Measurements from ENCODE around the gene TNNI2. TPM values are rescaled to one million over a fixed set of nuclear protein-coding genes. Genes with fewer than 3 reads are reported as not detected.

Gene TNNI2
- total and polyA plus RNA-seq, 7 experiments from 2014 or later: 0.46 to 8.8 (median 0.61) TPM; not detected in 4

- H3K36me3 Mint-ChIP-seq: no peaks in the 10 kb centered on the region
- peak overlapping the region in 1 of 9 donors; percentile 14 for H3K27ac Mint-ChIP-seq
- H3K27me3 Mint-ChIP-seq: peaks cover 0 to 6% (median 3%) of the 10 kb centered on the region in 5 donors
- Histone ChIP-seq H3K4me1 (ENCODE audit: control insufficient read depth in 2 of 2, insufficient read depth in 2 of 2, low read length in 2 of 2) (peaks cover 0 to 7% of the 10 kb centered on the region in 2 donors), H3K9me3 (ENCODE audit: control insufficient read depth in 2 of 3, low read length in 3 of 3) (no peaks in the 10 kb centered on the region), H3K27ac (ENCODE audit: low read depth, low read length) (no peak overlapping the region), H3K36me3 (ENCODE audit: control insufficient read depth in 2 of 3, insufficient read depth in 3 of 3, low read length in 3 of 3) (no peaks in the 10 kb centered on the region), H3K4me3 (ENCODE audit: low read length) (no peak overlapping the region), H3K27me3 (ENCODE audit: control insufficient read depth in 2 of 2, insufficient read depth in 2 of 2, low read length in 2 of 2) (no peaks in the 10 kb centered on the region)
- ChIA-PET CTCF (interaction anchor here (0.6 to 7.8 kb wide), 10 partner anchors 9 to 315 kb away, joined by 3 to 229 read pairs (median 6); no protein-coding TSS in a partner anchor), POLR2A (interaction anchor here (1.1 kb wide), 1 partner anchor 53 kb away, joined by 3 read pairs; no protein-coding TSS in a partner anchor)
- intact Hi-C loops (cut with micrococcal nuclease): no loop called here
- H3K9me3 Mint-ChIP-seq: no peaks in the 10 kb centered on the region
- ATAC-seq (no peak), DNase-seq (no peak)
- peaks cover 0 to 11% (median 7%) of the 10 kb centered on the region in 7 donors for H3K4me1 Mint-ChIP-seq
- H3K4me3 Mint-ChIP-seq: no peak overlapping the region
Observed at GRCh38 chr11:1836011-1836945, 2.5 kb upstream of the TNNI2 start.

DNA sequence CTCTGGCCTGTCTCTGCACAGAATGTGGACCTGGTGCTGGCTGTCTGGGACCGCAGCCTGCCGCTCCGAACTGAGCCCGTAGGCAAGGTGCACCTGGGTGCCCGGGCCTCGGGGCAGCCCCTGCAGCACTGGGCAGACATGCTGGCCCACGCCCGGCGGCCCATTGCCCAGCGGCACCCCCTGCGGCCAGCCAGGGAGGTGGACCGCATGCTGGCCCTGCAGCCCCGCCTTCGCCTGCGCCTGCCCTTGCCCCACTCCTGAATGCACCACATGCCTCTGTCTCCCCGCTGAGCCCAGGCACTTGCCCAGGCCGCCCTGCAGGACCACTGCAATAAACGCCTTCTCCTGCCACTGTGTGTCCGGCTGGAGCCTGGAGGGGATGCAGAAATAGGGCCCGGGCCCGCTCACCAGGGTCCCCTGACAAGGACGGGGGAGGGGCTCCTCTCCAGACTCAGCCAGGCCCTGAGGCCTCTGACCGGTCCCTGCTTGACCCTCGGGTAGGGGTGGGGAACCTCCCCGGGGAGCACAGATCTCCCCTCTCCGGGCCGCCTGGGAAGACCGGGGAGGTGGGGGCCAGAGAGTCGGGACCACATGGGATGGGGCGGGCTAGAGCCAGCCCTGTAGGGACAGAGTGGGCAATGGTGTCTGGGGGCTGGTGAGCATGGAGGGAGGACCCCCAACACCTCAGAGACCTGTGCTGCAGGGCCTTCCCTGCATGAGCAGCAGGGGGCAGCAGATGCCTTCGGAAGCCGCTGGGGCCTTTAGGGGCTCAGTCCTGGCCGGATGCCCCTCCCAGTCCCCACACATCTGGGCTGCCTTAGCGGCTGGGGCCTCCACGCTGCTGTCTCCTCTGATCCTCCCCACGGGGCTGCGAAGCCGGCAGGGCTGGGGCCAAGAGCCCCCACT, 1.4 kb upstream of the TNNI2 start:
- ChIA-PET CTCF (interaction anchor here (1.0 to 7.8 kb wide), 9 partner anchors 10 to 314 kb away, joined by 3 to 229 read pairs (median 5); partner anchors contain the start of gene LSP1), POLR2A (no interaction called here)
- no peaks in the 10 kb centered on the region for H3K9me3 Mint-ChIP-seq
- Histone ChIP-seq H3K27ac (ENCODE audit: low read depth, low read length) (no peak overlapping the region), H3K36me3 (ENCODE audit: control insufficient read depth in 2 of 3, insufficient read depth in 3 of 3, low read length in 3 of 3) (no peaks in the 10 kb centered on the region), H3K4me3 (ENCODE audit: low read length) (no peak overlapping the region), H3K9me3 (ENCODE audit: control insufficient read depth in 2 of 3, low read length in 3 of 3) (no peaks in the 10 kb centered on the region), H3K4me1 (ENCODE audit: control insufficient read depth in 2 of 2, insufficient read depth in 2 of 2, low read length in 2 of 2) (peaks cover 0 to 7% of the 10 kb centered on the region in 2 donors), H3K27me3 (ENCODE audit: control insufficient read depth in 2 of 2, insufficient read depth in 2 of 2, low read length in 2 of 2) (no peaks in the 10 kb centered on the region)
- intact Hi-C loops (cut with micrococcal nuclease): loop anchor here (1.0 to 2.0 kb wide), 6 partner anchors 14 to 314 kb away; partner anchors contain the start of gene LSP1 (in 1 of the 2)
- H3K4me1 Mint-ChIP-seq: peaks cover 0 to 11% (median 7%) of the 10 kb centered on the region in 7 donors
- H3K4me3 Mint-ChIP-seq: peak overlapping the region in 1 of 10 donors; percentile 14
- ATAC-seq (peak; percentile 84), DNase-seq (peak; percentile 53 to 83 (median 75))
- H3K36me3 Mint-ChIP-seq: no peaks in the 10 kb centered on the region
- H3K27ac Mint-ChIP-seq: peak overlapping the region in 1 of 9 donors; percentile 19
- peaks cover 0 to 3% (median 0%) of the 10 kb centered on the region in 5 donors for H3K27me3 Mint-ChIP-seq

DNA sequence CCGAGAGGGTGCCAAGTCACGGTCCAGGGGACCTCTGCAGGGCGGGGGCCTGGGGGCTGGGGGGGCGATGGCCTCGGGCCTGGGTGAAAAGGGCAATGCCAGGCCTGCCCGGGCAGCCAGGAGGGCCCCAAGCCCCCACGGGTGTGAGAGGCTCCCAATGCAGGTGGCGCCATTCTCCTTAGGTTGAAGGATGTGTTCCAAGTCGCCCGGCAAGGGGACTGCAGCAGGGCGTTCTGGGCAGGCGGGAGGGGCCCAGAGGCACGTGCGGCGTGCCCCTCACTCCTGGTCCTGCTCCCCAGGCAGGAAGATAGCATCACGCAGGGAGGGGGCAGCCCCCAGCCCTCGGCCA, 730 bp upstream of the TNNI2 start:
- Mint-ChIP-seq H3K9me3 (no peaks in the 10 kb centered on the region), H3K4me1 (peaks cover 4 to 11% (median 9%) of the 10 kb centered on the region in 7 donors), H3K4me3 (peak overlapping the region in 1 of 10 donors; percentile 14), H3K27ac (no peak overlapping the region), H3K27me3 (peaks cover 0 to 3% (median 0%) of the 10 kb centered on the region in 5 donors), H3K36me3 (no peaks in the 10 kb centered on the region)
- intact Hi-C loops (cut with micrococcal nuclease): loop anchor here in 1 of 2 donors (2.0 kb wide), 1 partner anchor 15 kb away; the partner anchor contains the start of gene LSP1
- no peaks in the 10 kb centered on the region for H3K36me3 ChIP-seq (ENCODE audit: control insufficient read depth in 2 of 3, insufficient read depth in 3 of 3, low read length in 3 of 3)
- H3K27ac ChIP-seq (ENCODE audit: low read depth, low read length): no peak overlapping the region
- ATAC-seq (no peak), DNase-seq (peak in 1 of 9 donors; percentile 37)
- POLR2A ChIA-PET: interaction anchor here (3.1 kb wide), 1 partner anchor 14 kb away, joined by 14 read pairs; the partner anchor contains the start of gene LSP1
- H3K9me3 ChIP-seq (ENCODE audit: control insufficient read depth in 2 of 3, low read length in 3 of 3): no peaks in the 10 kb centered on the region
- H3K27me3 ChIP-seq (ENCODE audit: control insufficient read depth in 2 of 2, insufficient read depth in 2 of 2, low read length in 2 of 2): no peaks in the 10 kb centered on the region
- H3K4me3 ChIP-seq (ENCODE audit: low read length): no peak overlapping the region
- CTCF ChIA-PET: interaction anchor here (0.9 to 1.7 kb wide), 5 partner anchors 10 to 314 kb away, joined by 3 to 5 read pairs (median 3); partner anchors contain the start of gene LSP1
- H3K4me1 ChIP-seq (ENCODE audit: control insufficient read depth in 2 of 2, insufficient read depth in 2 of 2, low read length in 2 of 2): peaks cover 0 to 7% of the 10 kb centered on the region in 2 donors

- POLR2A ChIA-PET: interaction anchor here (1.0 to 3.1 kb wide), 2 partner anchors 13 to 38 kb away, joined by 4 to 14 read pairs; partner anchors contain the start of gene LSP1
- peak overlapping the region in 1 of 10 donors; percentile 25 for H3K4me3 Mint-ChIP-seq
Observed at GRCh38 chr11:1839204-1839923, 583 bp downstream of the TNNI2 start.

DNA sequence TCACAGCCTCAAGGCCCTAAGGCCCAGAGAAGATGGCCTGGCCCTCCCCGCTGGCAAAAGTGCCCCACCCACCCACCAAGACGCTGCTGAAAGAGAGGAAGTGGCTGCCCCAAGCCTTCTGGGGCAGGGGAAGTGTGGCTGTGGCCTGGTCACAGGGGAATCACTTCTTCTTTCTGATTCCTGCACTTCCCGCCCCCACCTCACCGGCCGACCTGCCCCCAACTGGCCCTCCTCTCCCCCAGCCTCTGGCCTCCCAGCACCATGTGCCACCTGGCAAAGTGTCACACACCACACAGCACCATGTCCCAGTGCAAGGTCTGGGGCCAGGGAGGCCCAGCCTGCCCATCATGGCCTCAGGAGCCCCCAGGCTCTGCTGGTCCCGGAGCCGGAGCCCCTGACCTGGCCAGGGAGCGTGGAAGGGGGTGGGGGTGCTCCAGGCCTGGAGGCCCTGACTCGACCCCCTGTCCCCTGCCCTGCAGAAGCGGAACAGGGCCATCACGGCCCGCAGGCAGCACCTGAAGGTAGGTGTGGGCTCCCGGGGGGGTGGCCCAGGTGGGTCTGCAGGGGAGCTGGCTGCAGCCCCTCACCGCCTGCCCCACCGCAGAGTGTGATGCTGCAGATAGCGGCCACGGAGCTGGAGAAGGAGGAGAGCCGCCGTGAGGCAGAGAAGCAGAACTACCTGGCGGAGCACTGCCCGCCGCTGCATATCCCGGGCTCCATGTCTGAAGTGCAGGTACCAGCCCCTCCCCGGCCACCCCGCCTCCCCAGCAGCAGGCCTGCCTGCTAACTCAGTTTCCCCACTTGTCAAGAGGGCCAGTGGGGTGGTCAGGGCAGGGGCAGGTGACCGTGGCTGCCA, 1.4 kb downstream of the TNNI2 start:
- no peaks in the 10 kb centered on the region for H3K27me3 ChIP-seq (ENCODE audit: control insufficient read depth in 2 of 2, insufficient read depth in 2 of 2, low read length in 2 of 2)
- H3K27ac Mint-ChIP-seq: peak overlapping the region in 3 of 9 donors; percentile 45 to 71 (median 59)
- CTCF ChIA-PET: interaction anchor here (0.8 to 1.6 kb wide), 3 partner anchors 10 to 146 kb away, joined by 3 to 6 read pairs (median 3); partner anchors contain the start of gene LSP1
- peak; percentile 62 for ATAC-seq
- peaks cover 17 to 25% of the 10 kb centered on the region in 2 donors for H3K4me1 ChIP-seq (ENCODE audit: control insufficient read depth in 2 of 2, insufficient read depth in 2 of 2, low read length in 2 of 2)
- peaks cover 22 to 31% (median 29%) of the 10 kb centered on the region in 7 donors for H3K4me1 Mint-ChIP-seq
- H3K36me3 Mint-ChIP-seq: no peaks in the 10 kb centered on the region
- POLR2A ChIA-PET: interaction anchor here (3.1 kb wide), 1 partner anchor 12 kb away, joined by 14 read pairs; the partner anchor contains the start of gene LSP1
- H3K9me3 ChIP-seq (ENCODE audit: control insufficient read depth in 2 of 3, low read length in 3 of 3): no peaks in the 10 kb centered on the region
- no peaks in the 10 kb centered on the region for H3K27me3 Mint-ChIP-seq
- DNase-seq: no peak
- no peaks in the 10 kb centered on the region for H3K9me3 Mint-ChIP-seq
- H3K4me3 ChIP-seq (ENCODE audit: low read length): no peak overlapping the region
- no peak overlapping the region for H3K27ac ChIP-seq (ENCODE audit: low read depth, low read length)
- intact Hi-C loops (cut with micrococcal nuclease): loop anchor here in 1 of 2 donors (2.0 kb wide), 1 partner anchor 13 kb away; the partner anchor contains the start of gene LSP1
- H3K36me3 ChIP-seq (ENCODE audit: control insufficient read depth in 2 of 3, insufficient read depth in 3 of 3, low read length in 3 of 3): no peaks in the 10 kb centered on the region
- peak overlapping the region in 1 of 10 donors; percentile 25 for H3K4me3 Mint-ChIP-seq

More at GRCh38 chr11:1839204-1839923, 583 bp downstream of the TNNI2 start:
- ATAC-seq: no peak
- CTCF ChIA-PET: interaction anchor here (0.9 to 1.7 kb wide), 2 partner anchors 13 to 145 kb away, joined by 3 to 5 read pairs; partner anchors contain the start of gene LSP1
- H3K27me3 ChIP-seq (ENCODE audit: control insufficient read depth in 2 of 2, insufficient read depth in 2 of 2, low read length in 2 of 2): no peaks in the 10 kb centered on the region
- no peak overlapping the region for H3K27ac ChIP-seq (ENCODE audit: low read depth, low read length)
- intact Hi-C loops (cut with micrococcal nuclease): loop anchor here in 1 of 2 donors (2.0 kb wide), 1 partner anchor 13 kb away; the partner anchor contains the start of gene LSP1
- Mint-ChIP-seq H3K9me3 (no peaks in the 10 kb centered on the region), H3K27me3 (no peaks in the 10 kb centered on the region), H3K36me3 (no peaks in the 10 kb centered on the region), H3K4me1 (peaks cover 14 to 23% (median 21%) of the 10 kb centered on the region in 7 donors), H3K27ac (peak overlapping the region in 2 of 9 donors; percentile 45 to 71)
- H3K4me1 ChIP-seq (ENCODE audit: control insufficient read depth in 2 of 2, insufficient read depth in 2 of 2, low read length in 2 of 2): peaks cover 9 to 17% of the 10 kb centered on the region in 2 donors
- H3K36me3 ChIP-seq (ENCODE audit: control insufficient read depth in 2 of 3, insufficient read depth in 3 of 3, low read length in 3 of 3): no peaks in the 10 kb centered on the region
- no peaks in the 10 kb centered on the region for H3K9me3 ChIP-seq (ENCODE audit: control insufficient read depth in 2 of 3, low read length in 3 of 3)
- no peak overlapping the region for H3K4me3 ChIP-seq (ENCODE audit: low read length)
- no peak for DNase-seq

Measured in naive thymus-derived CD4-positive, alpha-beta T cell (primary cell).